Chondrocyte (in vitro differentiated cells): ENCODE results near the gene TMEM87B. TPM values are rescaled to one million over a fixed set of nuclear protein-coding genes. Genes with fewer than 3 reads are reported as not detected.

ENCODE experiments used
- DNase-seq: peaks from one replicate; pipeline ENCODE4 v3.0.0; 2021; ENCODE audit warnings: mixed read lengths, low spot score
- H3K27ac Mint-ChIP-seq: one replicate; pipeline ENCODE4 v1.8.0; 2021; ENCODE audit warnings: mild to moderate bottlenecking, moderate library complexity, mixed read lengths; ENCODE audit not compliant: unreplicated experiment
- H3K27me3 Mint-ChIP-seq: 2 replicates; pipeline ENCODE4 v1.8.0; 2021; ENCODE audit warnings: low read depth, mixed read lengths
- H3K36me3 Mint-ChIP-seq: 2 replicates; pipeline ENCODE4 v1.8.0; 2021; ENCODE audit warnings: low read depth, mixed read lengths
- H3K4me1 Mint-ChIP-seq: 2 replicates; pipeline ENCODE4 v1.8.0; 2021; ENCODE audit warnings: low read depth, mild to moderate bottlenecking, mixed read lengths
- H3K4me3 Mint-ChIP-seq: one replicate; pipeline ENCODE4 v1.8.0; 2021; ENCODE audit warnings: mild to moderate bottlenecking, moderate library complexity, mixed read lengths; ENCODE audit not compliant: unreplicated experiment
- H3K9me3 Mint-ChIP-seq: 2 replicates; pipeline ENCODE4 v1.8.0; 2021; ENCODE audit warnings: low read depth, mixed read lengths
- CTCF ChIP-seq: fragments of 200-600 bp; sonication (generic); IDR thresholded peaks from 2 replicates; pipeline ENCODE4 v1.5.0; 2021; ENCODE audit warnings: antibody characterized with exemption, mild to moderate bottlenecking, moderate library complexity
- total RNA-seq: library from RNA; stranded (reverse); gene quantifications from 3 replicates; pipeline ENCODE4 v1.2.1, GENCODE V29; 2021

TMEM87B gene
- total RNA-seq, 1 donor from 2014 or later: 19.4 TPM

GRCh38 chr2:112050316-112050715, 4.8 kb upstream of the TMEM87B start:
- H3K36me3 Mint-ChIP-seq: peaks cover 4% of the 10 kb centered on the region
- H3K4me3 Mint-ChIP-seq: no peak overlapping the region
- no peak for DNase-seq

GRCh38 chr2:112053917-112054846, 887 bp upstream of the TMEM87B start:
- Mint-ChIP-seq H3K4me1 (peaks cover 34% of the 10 kb centered on the region), H3K36me3 (no peaks in the 10 kb centered on the region), H3K27ac (peak overlapping the region; percentile 98), H3K27me3 (no peaks in the 10 kb centered on the region), H3K4me3 (peak overlapping the region; percentile 96), H3K9me3 (no peaks in the 10 kb centered on the region)
- TF ChIP-seq CTCF: no peak
- DNase-seq: peak; percentile 99

More at GRCh38 chr2:112050316-112050715, 4.8 kb upstream of the TMEM87B start:
- no peak overlapping the region for H3K27ac Mint-ChIP-seq
- TF ChIP-seq CTCF: no peak
- peaks cover 13% of the 10 kb centered on the region for H3K9me3 Mint-ChIP-seq
- H3K4me1 Mint-ChIP-seq: peaks cover 8% of the 10 kb centered on the region
- H3K27me3 Mint-ChIP-seq: no peaks in the 10 kb centered on the region

- H3K27ac Mint-ChIP-seq: peak overlapping the region; percentile 91
Observed at GRCh38 chr2:112055730-112056625, 909 bp downstream of the TMEM87B start.

GRCh38 chr2:112056626-112056987, 1.5 kb downstream of the TMEM87B start:
- DNase-seq: no peak
- Mint-ChIP-seq H3K27ac (peak overlapping the region; percentile 91), H3K4me3 (peak overlapping the region; percentile 86), H3K4me1 (peaks cover 44% of the 10 kb centered on the region), H3K27me3 (no peaks in the 10 kb centered on the region), H3K9me3 (no peaks in the 10 kb centered on the region), H3K36me3 (peaks cover 7% of the 10 kb centered on the region)
- TF ChIP-seq CTCF: no peak

More at GRCh38 chr2:112055730-112056625, 909 bp downstream of the TMEM87B start:
- Mint-ChIP-seq H3K27me3 (no peaks in the 10 kb centered on the region), H3K4me1 (peaks cover 38% of the 10 kb centered on the region), H3K4me3 (peak overlapping the region; percentile 86), H3K36me3 (peaks cover 5% of the 10 kb centered on the region), H3K9me3 (no peaks in the 10 kb centered on the region)
- DNase-seq: no peak
- no peak for TF ChIP-seq CTCF

GRCh38 chr2:112059671-112060070, 4.6 kb downstream of the TMEM87B start:
- no peak for DNase-seq
- H3K36me3 Mint-ChIP-seq: peaks cover 19% of the 10 kb centered on the region
- no peak overlapping the region for H3K27ac Mint-ChIP-seq
- TF ChIP-seq CTCF: no peak
- H3K4me3 Mint-ChIP-seq: no peak overlapping the region
- H3K9me3 Mint-ChIP-seq: no peaks in the 10 kb centered on the region
- peaks cover 51% of the 10 kb centered on the region for H3K4me1 Mint-ChIP-seq
- no peaks in the 10 kb centered on the region for H3K27me3 Mint-ChIP-seq
